BLaER1 (cell line): ENCODE data around the gene CDH18.

ENCODE experiments used
- H3K27ac ChIP-seq: shearing (Covaris generic); formaldehyde crosslinking; 2 replicates; pipeline ENCODE4 v1.8.1; 2022
- H3K27me3 ChIP-seq: shearing (Covaris generic); formaldehyde crosslinking; 2 replicates; pipeline ENCODE4 v1.8.1; 2022
- H3K36me3 ChIP-seq: shearing (Covaris generic); formaldehyde crosslinking; 2 replicates; pipeline ENCODE4 v1.8.1; 2022
- H3K4me1 ChIP-seq: shearing (Covaris generic); formaldehyde crosslinking; 2 replicates; pipeline ENCODE4 v1.8.1; 2022
- H3K4me2 ChIP-seq: shearing (Covaris generic); formaldehyde crosslinking; 2 replicates; pipeline ENCODE4 v1.8.1; 2022
- H3K4me3 ChIP-seq: shearing (Covaris generic); formaldehyde crosslinking; 2 replicates; pipeline ENCODE4 v1.8.1; 2022
- H3K9ac ChIP-seq: shearing (Covaris generic); formaldehyde crosslinking; 2 replicates; pipeline ENCODE4 v1.8.1; 2022
- H3K9me3 ChIP-seq: shearing (Covaris generic); formaldehyde crosslinking; 2 replicates; pipeline ENCODE4 v1.8.1; 2022
- H4K20me1 ChIP-seq: shearing (Covaris generic); formaldehyde crosslinking; 2 replicates; pipeline ENCODE4 v1.8.1; 2022
- Cebpa-rat ChIP-seq: shearing (Covaris generic); IDR thresholded peaks from 2 replicates; pipeline ENCODE4 v1.8.1; 2022

CDH18 gene

DNA sequence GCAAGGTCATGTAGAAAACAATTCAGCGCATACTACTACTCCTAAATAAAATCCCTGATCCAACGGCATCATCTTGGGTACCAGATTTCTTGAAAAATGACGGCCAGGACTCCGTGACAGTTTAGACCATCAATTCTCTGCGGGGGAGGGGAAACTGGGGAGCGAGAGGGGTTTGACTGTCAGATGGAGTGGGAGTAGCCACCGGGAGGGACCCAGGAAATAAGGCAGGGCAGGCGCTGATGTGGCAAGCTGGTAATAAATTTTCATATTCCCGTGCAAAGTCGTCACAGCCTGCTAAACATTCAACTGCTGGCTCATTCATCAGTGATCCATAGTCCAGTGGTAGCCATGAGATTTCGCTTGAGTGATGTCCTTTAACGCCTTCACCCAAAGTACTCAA lies 457 bp upstream of the CDH18 start:
- no peaks in the 10 kb centered on the region for H4K20me1 ChIP-seq
- no peaks in the 10 kb centered on the region for H3K27me3 ChIP-seq
- H3K4me1 ChIP-seq: no peaks in the 10 kb centered on the region
- no peak overlapping the region for H3K4me3 ChIP-seq
- no peaks in the 10 kb centered on the region for H3K36me3 ChIP-seq
- H3K9ac ChIP-seq: no peak overlapping the region
- no peak overlapping the region for H3K4me2 ChIP-seq
- no peaks in the 10 kb centered on the region for H3K9me3 ChIP-seq
- no peak overlapping the region for H3K27ac ChIP-seq
- TF ChIP-seq Cebpa-rat: no peak

DNA sequence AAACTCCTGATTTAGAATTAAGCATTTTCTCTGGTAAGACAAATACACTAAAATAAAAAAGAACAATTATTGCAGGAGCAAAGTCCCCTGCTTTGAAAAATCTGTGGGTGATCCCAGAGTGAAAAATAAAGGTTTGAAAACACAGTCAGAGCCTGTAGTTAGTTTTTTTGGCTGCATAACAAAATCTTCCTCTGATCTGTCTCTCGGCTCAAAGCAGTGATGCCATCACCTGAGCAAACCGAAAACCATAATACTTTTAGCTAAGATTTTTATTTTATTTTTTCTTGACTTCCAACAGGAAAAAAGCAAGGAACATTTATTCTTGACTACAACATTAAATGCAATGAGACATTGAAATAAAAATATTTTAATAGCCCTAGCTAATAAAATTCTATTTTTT lies 1.2 kb downstream of the CDH18 start:
- Histone ChIP-seq H3K4me1 (no peaks in the 10 kb centered on the region), H3K27ac (no peak overlapping the region), H3K9me3 (no peaks in the 10 kb centered on the region), H3K36me3 (no peaks in the 10 kb centered on the region), H3K9ac (no peak overlapping the region), H3K27me3 (no peaks in the 10 kb centered on the region), H4K20me1 (no peaks in the 10 kb centered on the region), H3K4me2 (no peak overlapping the region), H3K4me3 (no peak overlapping the region)
- no peak for TF ChIP-seq Cebpa-rat

DNA sequence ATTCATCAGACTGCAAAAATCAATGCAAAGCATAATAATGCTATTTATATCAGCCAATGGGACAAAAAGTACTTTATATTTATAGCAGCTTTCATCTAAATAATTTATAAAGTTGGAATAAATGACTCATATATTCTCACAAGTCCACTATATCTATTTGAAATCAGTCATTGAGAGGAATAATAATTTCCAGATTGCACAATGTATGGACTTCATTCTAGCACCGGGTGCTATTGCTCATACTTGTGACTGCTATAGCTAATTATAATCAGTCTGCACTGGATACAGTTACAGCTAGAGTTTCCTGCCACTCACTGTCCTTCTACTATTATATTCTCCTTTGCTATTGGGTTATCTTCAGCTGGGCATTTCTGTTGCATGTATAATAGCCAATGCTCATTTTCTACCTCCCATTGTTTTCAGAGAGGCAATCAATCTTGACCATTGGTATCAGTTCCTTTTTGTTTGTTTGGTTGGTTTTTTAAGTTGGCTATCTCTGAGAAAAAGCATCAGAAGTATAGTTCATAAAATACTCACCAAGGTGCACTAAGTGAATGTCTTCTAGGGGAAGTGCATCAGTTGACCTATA lies 1.9 kb downstream of the CDH18 start:
- Histone ChIP-seq H3K36me3 (no peaks in the 10 kb centered on the region), H3K9ac (no peak overlapping the region), H3K9me3 (no peaks in the 10 kb centered on the region), H3K4me3 (no peak overlapping the region), H3K4me2 (no peak overlapping the region), H3K4me1 (no peaks in the 10 kb centered on the region), H3K27ac (no peak overlapping the region), H3K27me3 (no peaks in the 10 kb centered on the region), H4K20me1 (no peaks in the 10 kb centered on the region)
- no peak for TF ChIP-seq Cebpa-rat

DNA sequence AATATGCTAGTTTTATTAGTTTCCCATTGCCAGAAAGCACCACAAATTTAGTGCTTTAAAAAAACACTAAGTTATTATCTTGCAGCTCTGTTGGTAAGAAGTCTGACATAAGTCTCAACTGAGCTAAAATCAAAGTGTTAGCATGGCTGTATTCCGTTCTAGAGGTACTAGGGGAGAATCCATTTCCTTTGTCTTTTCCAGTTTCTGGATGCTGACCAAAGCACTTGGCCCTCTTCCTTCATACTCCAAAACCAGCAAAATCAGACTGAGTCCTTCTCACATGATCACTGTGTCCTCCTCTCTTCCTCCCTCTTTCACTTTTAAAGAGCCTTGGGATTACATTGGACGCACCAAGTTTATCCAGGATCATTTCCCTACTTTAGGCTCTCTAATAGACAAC lies 9.5 kb downstream of the CDH18 start:
- Histone ChIP-seq H3K4me1 (no peaks in the 10 kb centered on the region), H3K9me3 (no peaks in the 10 kb centered on the region), H4K20me1 (no peaks in the 10 kb centered on the region), H3K27ac (no peak overlapping the region), H3K27me3 (no peaks in the 10 kb centered on the region), H3K4me3 (no peak overlapping the region), H3K4me2 (no peak overlapping the region), H3K36me3 (no peaks in the 10 kb centered on the region), H3K9ac (no peak overlapping the region)
- TF ChIP-seq Cebpa-rat: no peak

DNA sequence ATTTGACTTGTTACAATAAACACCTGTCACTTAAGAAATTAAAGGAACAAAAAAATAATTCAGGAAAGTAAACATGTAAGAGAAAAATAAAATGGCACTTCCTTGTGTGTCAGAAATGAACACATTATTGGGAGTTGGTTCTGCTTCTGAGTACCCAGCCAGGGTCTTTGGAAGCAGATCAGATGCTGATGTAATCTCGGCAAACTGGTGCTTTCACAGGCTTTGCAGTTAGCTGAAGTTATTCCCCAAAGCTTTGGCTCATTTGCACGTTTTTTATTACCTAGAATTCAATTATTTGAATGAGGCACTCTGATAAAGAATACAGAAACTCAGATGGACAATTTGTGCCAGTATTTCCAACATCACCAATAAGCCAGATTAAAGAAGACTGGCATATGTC lies 10.9 kb downstream of the CDH18 start:
- no peak for TF ChIP-seq Cebpa-rat
- Histone ChIP-seq H3K9ac (no peak overlapping the region), H3K36me3 (no peaks in the 10 kb centered on the region), H3K27ac (no peak overlapping the region), H3K4me3 (no peak overlapping the region), H3K4me2 (no peak overlapping the region), H3K9me3 (no peaks in the 10 kb centered on the region), H4K20me1 (no peaks in the 10 kb centered on the region), H3K4me1 (no peaks in the 10 kb centered on the region), H3K27me3 (no peaks in the 10 kb centered on the region)

DNA sequence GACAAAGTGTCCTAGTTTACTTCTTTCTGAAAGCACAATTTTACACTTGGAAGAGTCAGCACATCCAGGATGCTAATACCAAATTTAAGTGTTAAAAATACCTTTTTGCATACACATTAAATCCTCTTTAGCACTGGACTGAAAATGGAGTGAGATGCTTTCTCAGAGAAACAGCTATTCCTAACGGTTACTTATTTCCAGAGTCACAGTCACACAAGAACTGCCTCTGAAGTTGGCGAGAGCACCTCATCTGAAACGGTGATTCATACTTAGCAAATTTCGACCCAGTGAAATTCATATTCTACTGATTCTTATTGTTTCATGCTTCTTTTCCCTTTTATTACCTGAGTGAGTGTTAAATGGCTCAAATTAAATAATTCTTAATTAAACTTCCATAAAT lies 12.2 kb downstream of the CDH18 start:
- H3K4me3 ChIP-seq: no peak overlapping the region
- no peaks in the 10 kb centered on the region for H3K27me3 ChIP-seq
- no peak overlapping the region for H3K27ac ChIP-seq
- H3K9ac ChIP-seq: no peak overlapping the region
- H3K4me2 ChIP-seq: no peak overlapping the region
- no peak for TF ChIP-seq Cebpa-rat
- no peaks in the 10 kb centered on the region for H3K4me1 ChIP-seq
- H4K20me1 ChIP-seq: no peaks in the 10 kb centered on the region
- no peaks in the 10 kb centered on the region for H3K9me3 ChIP-seq
- H3K36me3 ChIP-seq: no peaks in the 10 kb centered on the region

DNA sequence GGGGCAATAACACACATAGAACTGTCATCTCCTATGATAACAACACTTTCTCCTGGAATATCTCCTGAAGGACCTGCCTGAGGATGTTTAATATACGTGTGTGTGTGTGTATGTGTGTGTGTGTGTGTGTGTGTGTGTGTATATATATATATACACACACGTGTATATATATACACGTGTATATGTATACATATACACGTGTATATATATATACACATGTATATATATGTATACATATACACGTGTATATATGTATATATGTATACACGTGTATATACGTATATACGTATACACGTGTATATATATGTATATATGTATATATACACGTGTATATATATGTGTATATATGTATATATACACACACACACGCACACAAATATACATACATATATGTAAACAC lies 27.5 kb downstream of the CDH18 start:
- Histone ChIP-seq H3K36me3 (no peaks in the 10 kb centered on the region), H3K9me3 (no peaks in the 10 kb centered on the region), H3K4me1 (no peaks in the 10 kb centered on the region), H4K20me1 (no peaks in the 10 kb centered on the region), H3K9ac (no peak overlapping the region), H3K27me3 (no peaks in the 10 kb centered on the region), H3K4me3 (no peak overlapping the region), H3K4me2 (no peak overlapping the region), H3K27ac (no peak overlapping the region)
- no peak for TF ChIP-seq Cebpa-rat

DNA sequence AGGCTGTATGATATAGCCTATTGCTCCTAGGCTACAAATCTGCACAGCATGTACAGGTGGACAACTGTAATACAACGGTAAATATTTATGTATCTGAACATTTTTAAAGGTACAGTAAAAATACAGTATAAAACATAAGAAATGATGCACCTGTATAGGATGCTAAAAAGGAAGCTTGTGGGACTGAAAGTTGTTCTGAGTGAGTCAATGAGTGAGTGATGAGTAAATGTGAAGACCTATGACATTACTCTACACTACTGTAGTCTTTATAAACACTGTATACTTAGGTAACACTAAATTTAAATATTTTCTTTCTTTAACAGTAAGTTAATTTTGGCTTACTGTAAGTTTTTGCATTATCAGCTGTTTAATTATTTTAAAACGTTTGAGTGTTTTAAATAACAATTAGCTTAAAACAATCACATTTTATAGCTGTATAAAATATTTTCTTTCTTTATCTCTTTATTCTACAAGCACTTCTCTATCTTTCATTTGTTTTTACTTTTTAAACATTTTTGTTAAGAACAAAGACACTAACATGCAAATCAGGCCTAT lies 28.1 kb downstream of the CDH18 start:
- no peaks in the 10 kb centered on the region for H3K36me3 ChIP-seq
- no peaks in the 10 kb centered on the region for H3K27me3 ChIP-seq
- H4K20me1 ChIP-seq: no peaks in the 10 kb centered on the region
- no peak overlapping the region for H3K4me2 ChIP-seq
- H3K9me3 ChIP-seq: no peaks in the 10 kb centered on the region
- H3K9ac ChIP-seq: no peak overlapping the region
- no peak overlapping the region for H3K4me3 ChIP-seq
- H3K27ac ChIP-seq: no peak overlapping the region
- H3K4me1 ChIP-seq: no peaks in the 10 kb centered on the region
- TF ChIP-seq Cebpa-rat: no peak

DNA sequence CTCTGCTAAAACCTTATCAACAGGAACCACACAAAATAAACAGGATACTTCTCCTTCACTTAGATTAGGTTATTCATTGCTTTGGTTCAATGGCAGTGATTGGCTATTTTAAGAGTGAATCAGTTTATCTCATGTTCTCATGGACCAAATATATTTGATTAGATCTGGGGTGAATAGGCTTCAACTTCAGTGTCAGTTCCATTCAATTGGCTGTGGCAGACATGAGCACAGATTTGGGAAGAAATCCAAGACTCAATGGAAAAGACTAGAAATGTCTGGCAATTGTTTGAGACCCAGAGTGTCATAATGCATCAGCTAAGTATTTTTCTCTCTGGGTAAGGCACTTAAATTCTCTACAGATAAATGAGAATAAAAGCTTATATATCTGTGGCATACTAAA lies 37.1 kb downstream of the CDH18 start:
- Histone ChIP-seq H3K9me3 (no peaks in the 10 kb centered on the region), H4K20me1 (no peaks in the 10 kb centered on the region), H3K4me1 (no peaks in the 10 kb centered on the region), H3K9ac (no peak overlapping the region), H3K36me3 (no peaks in the 10 kb centered on the region), H3K27me3 (no peaks in the 10 kb centered on the region), H3K4me3 (no peak overlapping the region), H3K4me2 (no peak overlapping the region), H3K27ac (no peak overlapping the region)
- no peak for TF ChIP-seq Cebpa-rat

DNA sequence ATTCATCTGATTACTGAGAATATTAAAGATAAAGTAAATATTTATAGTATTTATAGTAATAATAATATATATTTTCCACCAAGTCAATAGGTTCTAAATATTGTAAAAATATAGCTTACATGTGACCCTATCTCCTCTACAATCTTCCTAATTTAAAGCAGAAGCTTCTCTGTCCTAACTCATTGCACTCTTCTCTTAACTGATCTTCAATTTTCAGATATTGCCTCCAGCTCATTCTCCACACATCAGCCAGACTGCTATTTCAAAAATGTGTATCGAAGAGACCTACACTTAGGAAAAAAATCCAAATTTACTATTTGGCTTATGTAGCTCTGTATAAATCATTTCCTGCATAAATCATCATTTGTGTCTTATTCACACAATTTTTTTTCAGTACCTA lies 47.8 kb downstream of the CDH18 start:
- H3K27ac ChIP-seq: no peak overlapping the region
- no peak overlapping the region for H3K9ac ChIP-seq
- no peaks in the 10 kb centered on the region for H4K20me1 ChIP-seq
- no peaks in the 10 kb centered on the region for H3K4me1 ChIP-seq
- no peak overlapping the region for H3K4me2 ChIP-seq
- no peaks in the 10 kb centered on the region for H3K36me3 ChIP-seq
- no peaks in the 10 kb centered on the region for H3K27me3 ChIP-seq
- H3K9me3 ChIP-seq: no peaks in the 10 kb centered on the region
- H3K4me3 ChIP-seq: no peak overlapping the region
- no peak for TF ChIP-seq Cebpa-rat

DNA sequence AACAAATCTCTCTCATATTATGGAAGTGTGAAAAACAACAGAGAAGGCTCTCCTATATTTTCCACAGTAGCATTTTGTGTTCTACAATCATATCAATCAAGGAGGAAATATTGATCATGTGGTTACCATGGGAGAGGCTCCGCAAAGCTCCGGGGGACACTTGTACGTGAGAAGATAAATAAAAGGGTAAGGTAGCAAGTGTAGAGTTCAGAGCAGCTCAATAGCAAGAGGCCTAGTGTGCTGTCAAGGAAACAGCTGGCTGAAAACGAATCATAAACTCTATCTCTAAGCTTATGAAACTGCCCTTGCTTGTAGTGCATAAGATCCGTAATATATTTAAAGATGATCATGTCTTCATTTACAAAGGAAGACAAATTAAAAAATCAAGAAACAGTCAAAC lies 57.5 kb downstream of the CDH18 start:
- Histone ChIP-seq H3K9me3 (no peaks in the 10 kb centered on the region), H3K4me3 (no peak overlapping the region), H3K27me3 (no peaks in the 10 kb centered on the region), H3K4me1 (no peaks in the 10 kb centered on the region), H3K9ac (no peak overlapping the region), H3K27ac (no peak overlapping the region), H4K20me1 (no peaks in the 10 kb centered on the region), H3K36me3 (no peaks in the 10 kb centered on the region), H3K4me2 (no peak overlapping the region)
- no peak for TF ChIP-seq Cebpa-rat
